A549 (cell line): ENCODE measurements around the gene CSNK1D.

ENCODE experiments used
- TF ChIP-seq, protein P1 (sequence below): fragments of 450-650 bp; IDR thresholded peaks from 2 replicates; pipeline ENCODE4 v1.6.1; 2014; ENCODE audit warnings: antibody characterized with exemption
- TF ChIP-seq, protein P2 (sequence below): fragments of >200 bp; sonication (Bioruptor Twin); formaldehyde crosslinking; IDR thresholded peaks from 3 replicates; pipeline ENCODE4 v1.5.1; 2016

DNA sequence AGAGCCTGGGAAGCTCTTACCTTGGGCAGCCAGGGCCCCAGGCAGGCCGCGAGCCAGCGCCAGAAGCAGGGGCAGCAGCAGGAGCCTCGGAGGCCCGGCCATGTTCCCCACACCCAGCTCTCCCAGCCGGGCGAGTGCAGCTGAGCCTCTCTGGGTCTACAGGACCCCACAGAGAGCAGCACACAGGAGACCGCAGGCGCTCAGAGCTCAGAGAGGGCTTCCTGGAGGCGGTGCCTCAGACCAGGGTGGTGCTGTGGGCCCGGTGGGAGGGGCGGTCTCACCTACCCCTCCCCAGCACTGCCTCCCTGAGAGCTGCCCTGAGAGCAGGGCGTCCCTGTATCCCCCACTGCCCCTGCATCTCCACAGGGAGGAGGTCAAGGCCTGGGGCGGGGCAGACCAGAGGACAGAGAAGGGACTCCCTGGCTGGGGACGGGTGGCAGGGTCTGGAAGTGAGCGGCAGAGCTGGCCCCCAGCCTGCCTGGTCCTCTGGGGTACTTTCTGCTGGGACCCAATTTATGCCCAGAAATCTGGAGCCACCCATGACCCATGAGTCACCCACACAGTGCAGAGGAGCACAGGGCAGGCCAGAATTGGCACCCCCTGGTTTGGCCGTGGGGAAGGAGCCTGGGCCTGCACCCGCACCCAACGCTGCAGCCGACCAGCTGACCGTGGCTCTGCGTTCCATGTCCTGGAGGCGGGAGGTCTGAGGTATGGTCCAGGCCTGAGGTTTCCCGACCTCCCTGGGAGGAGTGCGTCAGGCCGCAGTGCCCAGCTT is 44.1 kb upstream of the CSNK1D start, which contains the start of gene CD7:
- TF ChIP-seq, protein P1, sequence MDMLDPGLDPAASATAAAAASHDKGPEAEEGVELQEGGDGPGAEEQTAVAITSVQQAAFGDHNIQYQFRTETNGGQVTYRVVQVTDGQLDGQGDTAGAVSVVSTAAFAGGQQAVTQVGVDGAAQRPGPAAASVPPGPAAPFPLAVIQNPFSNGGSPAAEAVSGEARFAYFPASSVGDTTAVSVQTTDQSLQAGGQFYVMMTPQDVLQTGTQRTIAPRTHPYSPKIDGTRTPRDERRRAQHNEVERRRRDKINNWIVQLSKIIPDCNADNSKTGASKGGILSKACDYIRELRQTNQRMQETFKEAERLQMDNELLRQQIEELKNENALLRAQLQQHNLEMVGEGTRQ: no peak
- TF ChIP-seq, protein P2, sequence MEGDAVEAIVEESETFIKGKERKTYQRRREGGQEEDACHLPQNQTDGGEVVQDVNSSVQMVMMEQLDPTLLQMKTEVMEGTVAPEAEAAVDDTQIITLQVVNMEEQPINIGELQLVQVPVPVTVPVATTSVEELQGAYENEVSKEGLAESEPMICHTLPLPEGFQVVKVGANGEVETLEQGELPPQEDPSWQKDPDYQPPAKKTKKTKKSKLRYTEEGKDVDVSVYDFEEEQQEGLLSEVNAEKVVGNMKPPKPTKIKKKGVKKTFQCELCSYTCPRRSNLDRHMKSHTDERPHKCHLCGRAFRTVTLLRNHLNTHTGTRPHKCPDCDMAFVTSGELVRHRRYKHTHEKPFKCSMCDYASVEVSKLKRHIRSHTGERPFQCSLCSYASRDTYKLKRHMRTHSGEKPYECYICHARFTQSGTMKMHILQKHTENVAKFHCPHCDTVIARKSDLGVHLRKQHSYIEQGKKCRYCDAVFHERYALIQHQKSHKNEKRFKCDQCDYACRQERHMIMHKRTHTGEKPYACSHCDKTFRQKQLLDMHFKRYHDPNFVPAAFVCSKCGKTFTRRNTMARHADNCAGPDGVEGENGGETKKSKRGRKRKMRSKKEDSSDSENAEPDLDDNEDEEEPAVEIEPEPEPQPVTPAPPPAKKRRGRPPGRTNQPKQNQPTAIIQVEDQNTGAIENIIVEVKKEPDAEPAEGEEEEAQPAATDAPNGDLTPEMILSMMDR: no peak
